Prostate gland (tissue), 2 donors: ENCODE results near the gene UBE2D2. TPM values are rescaled to one million over a fixed set of nuclear protein-coding genes. Genes with fewer than 3 reads are reported as not detected.
"Not testable (repeated sequence)": the region's sequence is repeated elsewhere in the genome, so short reads cannot be mapped to it uniquely, and the experiment has no call there.

Experiments
- DNase-seq: peaks from one replicate; pipeline ENCODE4 v3.0.0-alpha.2; 2019; ENCODE audit warnings: low spot score
- H3K27ac ChIP-seq, 2 donors: fragments of 200-600 bp; sonication (generic); 2 replicates each; pipeline ENCODE4 v1.5.1; 2017 to 2019
- H3K27me3 ChIP-seq: fragments of 200-600 bp; sonication (generic); replicated peaks from 2 replicates; pipeline ENCODE4 v1.5.1; 2019; ENCODE audit not compliant: insufficient read depth
- H3K36me3 ChIP-seq, 2 donors: fragments of 200-600 bp; sonication (generic); 1 replicate in 1 of 2; 2 replicates in 1 of 2; pipeline versions ENCODE4 v1.5.1 to v1.8.1; 2017 to 2019
- H3K4me1 ChIP-seq: fragments of 200-600 bp; sonication (generic); replicated peaks from 2 replicates; pipeline ENCODE4 v1.5.1; 2019
- H3K4me3 ChIP-seq, 2 donors: fragments of 200-600 bp; sonication (generic); 2 replicates each; pipeline ENCODE4 v1.5.1; 2017 to 2019
- H3K9me3 ChIP-seq: fragments of 200-600 bp; sonication (generic); 2 replicates; pipeline ENCODE4 v1.5.1; 2017
- CTCF ChIP-seq, 4 experiments: fragments of 200-600 bp in 2 of 4; fragments of 450-650 bp in 2 of 4; sonication (generic) in 2 of 4; IDR thresholded peaks; 1 replicate in 3 of 4; 2 replicates in 1 of 4; pipeline ENCODE4 v1.5.1; 2016 to 2019; ENCODE audit warnings: antibody characterized with exemption in 4 of 4, mild to moderate bottlenecking in 2 of 4, moderate library complexity in 2 of 4
- POLR2A ChIP-seq: fragments of 450-650 bp; IDR thresholded peaks from one replicate; pipeline ENCODE4 v1.6.1; 2016; ENCODE audit warnings: antibody characterized with exemption, mild to moderate bottlenecking
- POLR2AphosphoS5 ChIP-seq: sonication (generic); formaldehyde crosslinking; IDR thresholded peaks from one replicate; pipeline ENCODE4 v1.6.1; 2017; ENCODE audit warnings: antibody characterized with exemption
- WGBS: methylation state at CpG from one replicate; pipeline ENCODE4 v1.1.5; 2018; 5-methylcytosine and 5-hydroxymethylcytosine counted together
- intact Hi-C: fragments of 100-400 bp; cut with DNase I; formaldehyde crosslinking; loops from one replicate; pipeline ENCODE4 v1.14.2; 2022
- total RNA-seq, 2 donors: library from RNA; depleted of rRNA; stranded (reverse); fragments of >200 nt; gene quantifications; one replicate each; pipeline ENCODE4 v1.1.0, GENCODE V29; 2016

The UBE2D2 gene
- total RNA-seq, 2 donors from 2014 or later, result 90.3 to 96.3 TPM

GRCh38 chr5:139619861-139620260, 58.7 kb downstream of the UBE2D2 start:
- no peaks in the 10 kb centered on the region for H3K36me3 ChIP-seq
- no peaks in the 10 kb centered on the region for H3K4me1 ChIP-seq
- WGBS, result 81% methylated on average over 5 of the region's 5 CpGs
- TF ChIP-seq CTCF (IDR thresholded peaks at IDR 0.05) (no peak), POLR2AphosphoS5 (no peak), POLR2A (no peak)
- intact Hi-C loops, result no loop called here
- H3K27ac ChIP-seq, result no peak overlapping the region
- no peaks in the 10 kb centered on the region for H3K9me3 ChIP-seq
- no peak overlapping the region for H3K4me3 ChIP-seq
- DNase-seq, result no peak
- H3K27me3 ChIP-seq, result no peaks in the 10 kb centered on the region

- H3K9me3 ChIP-seq, H3K4me3 ChIP-seq, H3K36me3 ChIP-seq, DNase-seq, H3K27me3 ChIP-seq, H3K27ac ChIP-seq, H3K4me1 ChIP-seq, intact Hi-C loops: not testable (repeated sequence)
- 88% methylated on average over 5 of the region's 5 CpGs for WGBS
These were observed 64.3 kb downstream of the UBE2D2 start for GRCh38 chr5:139625398-139625797.

- H3K4me1 ChIP-seq, result peaks cover under 1% of the 10 kb centered on the region
- no peak overlapping the region for H3K4me3 ChIP-seq
- H3K36me3 ChIP-seq, result no peaks in the 10 kb centered on the region
- no peaks in the 10 kb centered on the region for H3K27me3 ChIP-seq
- no peak overlapping the region for H3K27ac ChIP-seq
- intact Hi-C loops, result no loop called here
- no peak for TF ChIP-seq CTCF (IDR thresholded peaks at IDR 0.05)
- no peak for TF ChIP-seq POLR2AphosphoS5
- no peak for TF ChIP-seq POLR2A
- H3K9me3 ChIP-seq, result no peaks in the 10 kb centered on the region
- DNase-seq, result no peak
These were observed 69.7 kb downstream of the UBE2D2 start for GRCh38 chr5:139630855-139631254.

GRCh38 chr5:139631520-139632165, 70.5 kb downstream of the UBE2D2 start:
- TF ChIP-seq POLR2AphosphoS5 (no peak), POLR2A (no peak), CTCF (IDR thresholded peaks at IDR 0.05) (no peak)
- H3K27me3 ChIP-seq, result no peaks in the 10 kb centered on the region
- no peak for DNase-seq
- 66% methylated on average over 3 of the region's 3 CpGs for WGBS
- no peaks in the 10 kb centered on the region for H3K9me3 ChIP-seq
- no peaks in the 10 kb centered on the region for H3K36me3 ChIP-seq
- H3K4me1 ChIP-seq, result peaks cover 5% of the 10 kb centered on the region
- H3K27ac ChIP-seq, result no peak overlapping the region
- intact Hi-C loops, result no loop called here
- H3K4me3 ChIP-seq, result no peak overlapping the region

GRCh38 chr5:139633295-139634027, 72.3 kb downstream of the UBE2D2 start:
- Histone ChIP-seq H3K4me1 (peaks cover 11% of the 10 kb centered on the region), H3K9me3 (no peaks in the 10 kb centered on the region), H3K4me3 (no peak overlapping the region), H3K27me3 (no peaks in the 10 kb centered on the region), H3K36me3 (no peaks in the 10 kb centered on the region), H3K27ac (no peak overlapping the region)
- DNase-seq, result peak; percentile 54
- intact Hi-C loops, result loop anchor here (1.0 kb wide), 2 partner anchors 57 to 132 kb away; no protein-coding TSS in a partner anchor
- 10% methylated on average over 6 of the region's 6 CpGs for WGBS
- peak; percentile 97 to 99 (median 98) for TF ChIP-seq CTCF (IDR thresholded peaks at IDR 0.05)
- no peak for TF ChIP-seq POLR2A
- peak; percentile 47 for TF ChIP-seq POLR2AphosphoS5
